Measurements from ENCODE around the gene IPO8.
"Not testable (repeated sequence)": the region's sequence is repeated elsewhere in the genome, so short reads cannot be mapped to it uniquely, and the experiment has no call there.

The IPO8 gene

GRCh38 chr12:30691122-30691879, 4.4 kb downstream of the IPO8 start:
- peak; percentile 2 for DNase-seq

- DNase-seq, result no peak
These were observed 8.2 kb downstream of the IPO8 start for GRCh38 chr12:30687265-30687986.

- no peak for DNase-seq
These were observed 16.4 kb downstream of the IPO8 start for GRCh38 chr12:30679241-30679640.

- DNase-seq, result no peak
These were observed 17.4 kb downstream of the IPO8 start for GRCh38 chr12:30678221-30678620.

GRCh38 chr12:30661210-30661609, 34.5 kb downstream of the IPO8 start:
- no peak for DNase-seq

- no peak for DNase-seq
These were observed 43.5 kb downstream of the IPO8 start for GRCh38 chr12:30652034-30652696.

GRCh38 chr12:30646821-30647220, 48.8 kb downstream of the IPO8 start:
- DNase-seq, result no peak

GRCh38 chr12:30643366-30643765, 52.3 kb downstream of the IPO8 start:
- no peak for DNase-seq

- no peak for DNase-seq
These were observed 55.3 kb downstream of the IPO8 start for GRCh38 chr12:30640392-30640791.

GRCh38 chr12:30635385-30635784, 60.3 kb downstream of the IPO8 start:
- no peak for DNase-seq

- no peak for DNase-seq
These were observed 63.9 kb downstream of the IPO8 start for GRCh38 chr12:30631740-30632139.

GRCh38 chr12:30630979-30631285, 64.7 kb downstream of the IPO8 start:
- DNase-seq, result no peak

GRCh38 chr12:30630076-30630978, 65.3 kb downstream of the IPO8 start:
- DNase-seq, result no peak

GRCh38 chr12:30626847-30627246, 68.8 kb downstream of the IPO8 start:
- DNase-seq, result no peak

- DNase-seq, result no peak
These were observed 71.7 kb downstream of the IPO8 start for GRCh38 chr12:30624009-30624408.

- DNase-seq, result no peak
These were observed 73.2 kb downstream of the IPO8 start for GRCh38 chr12:30622509-30622908.

- not testable (repeated sequence) for DNase-seq
These were observed 73.9 kb downstream of the IPO8 start for GRCh38 chr12:30621663-30622241.

GRCh38 chr12:30617346-30618016, 78.2 kb downstream of the IPO8 start:
- DNase-seq, result no peak

GRCh38 chr12:30614031-30614430, 81.6 kb downstream of the IPO8 start:
- no peak for DNase-seq

- no peak for DNase-seq
These were observed 82.4 kb downstream of the IPO8 start for GRCh38 chr12:30613119-30613830.

GRCh38 chr12:30610718-30611117, 85.0 kb downstream of the IPO8 start:
- no peak for DNase-seq

Measured in right kidney (tissue), 1 donor.